Loucy (cell line): ENCODE data around the gene TCP10L.

Experiments
- H2AFZ ChIP-seq: fragments of 200-600 bp; sonication (generic); 2 replicates; pipeline ENCODE4 v1.6.0; 2016; ENCODE audit warnings: antibody characterized with exemption, mild to moderate bottlenecking, low read length, moderate library complexity
- H3F3A ChIP-seq: fragments of 200-600 bp; 2 replicates; pipeline ENCODE4 v1.6.0; 2016; ENCODE audit warnings: antibody characterized with exemption, low read depth, mild to moderate bottlenecking
- H3K27me3 ChIP-seq: fragments of 200-600 bp; sonication (generic); 2 replicates; pipeline ENCODE4 v1.6.1; 2014; ENCODE audit warnings: low read length, mild to moderate bottlenecking; ENCODE audit not compliant: insufficient read depth, poor library complexity, severe bottlenecking
- H3K36me3 ChIP-seq: fragments of 200-600 bp; sonication (generic); 2 replicates; pipeline ENCODE4 v1.6.1; 2016; ENCODE audit warnings: low read length; ENCODE audit not compliant: insufficient read depth
- H3K4me1 ChIP-seq: fragments of 200-600 bp; sonication (generic); 2 replicates; pipeline ENCODE4 v1.5.1; 2014; ENCODE audit warnings: low read length, mild to moderate bottlenecking; ENCODE audit not compliant: insufficient read depth, poor library complexity, severe bottlenecking
- H3K4me2 ChIP-seq: fragments of 200-600 bp; sonication (generic); 2 replicates; pipeline ENCODE4 v1.6.0; 2014; ENCODE audit warnings: antibody characterized with exemption, low read length, low read depth, mild to moderate bottlenecking; ENCODE audit not compliant: poor library complexity, severe bottlenecking
- H3K4me3 ChIP-seq: fragments of 200-600 bp; sonication (generic); 2 replicates; pipeline ENCODE4 v1.5.1; 2014; ENCODE audit warnings: low read length, mild to moderate bottlenecking, mixed read lengths; ENCODE audit not compliant: poor library complexity, severe bottlenecking
- H3K79me2 ChIP-seq: fragments of 200-600 bp; sonication (generic); 2 replicates; pipeline ENCODE4 v1.6.1; 2014; ENCODE audit warnings: low read length; ENCODE audit not compliant: insufficient read depth
- H3K9ac ChIP-seq: fragments of 200-600 bp; sonication (generic); 2 replicates; pipeline ENCODE4 v1.6.0; 2014; ENCODE audit warnings: mild to moderate bottlenecking, low read depth, low read length, moderate library complexity; ENCODE audit not compliant: poor library complexity, severe bottlenecking
- H3K9me2 ChIP-seq: fragments of 200-600 bp; sonication (generic); replicated peaks from 2 replicates; pipeline ENCODE4 v1.6.1; 2016; ENCODE audit warnings: low read depth, low read length, mixed read lengths
- H3K9me3 ChIP-seq: fragments of 200-600 bp; sonication (generic); 2 replicates; pipeline ENCODE4 v1.6.1; 2014; ENCODE audit warnings: mild to moderate bottlenecking, antibody characterized with exemption, low read length, low read depth; ENCODE audit not compliant: insufficient read depth
- H4K20me1 ChIP-seq: fragments of 200-600 bp; sonication (generic); 2 replicates; pipeline ENCODE4 v1.6.0; 2014; ENCODE audit warnings: antibody characterized with exemption, low read length, mild to moderate bottlenecking; ENCODE audit not compliant: insufficient read depth, poor library complexity, severe bottlenecking
- EZH2phosphoT487 ChIP-seq: fragments of 200-600 bp; IDR thresholded peaks from 2 replicates; pipeline ENCODE4 v1.6.1; 2018; ENCODE audit warnings: antibody characterized with exemption, mild to moderate bottlenecking, moderate library complexity, borderline replicate concordance
- TF ChIP-seq, protein P1 (sequence below): fragments of 200-600 bp; sonication (generic); conservative IDR thresholded peaks from 2 replicates; pipeline ENCODE4 v1.5.1; 2014; ENCODE audit warnings: mild to moderate bottlenecking, antibody characterized with exemption, low read length

The TCP10L gene

DNA sequence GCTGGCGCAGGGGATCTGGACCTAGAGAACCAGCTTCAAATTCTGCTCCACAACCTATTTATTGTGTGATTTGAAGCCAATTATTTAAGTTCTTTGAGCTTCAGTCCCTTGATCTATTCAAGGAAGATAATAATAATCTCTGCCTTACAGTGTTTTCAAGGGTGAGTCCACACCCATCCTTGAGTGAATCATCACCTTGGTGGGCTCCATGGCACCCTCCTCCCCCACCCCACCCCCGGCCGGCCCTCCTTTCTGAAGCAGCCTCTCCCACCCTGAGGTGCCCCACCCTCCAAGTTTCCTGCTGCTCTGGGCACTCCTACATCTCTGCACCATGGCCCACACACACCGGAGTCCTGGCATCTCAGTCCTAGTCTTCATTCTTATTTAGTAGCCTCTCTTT lies 38.3 kb downstream of the TCP10L start:
- H2AFZ ChIP-seq, result no peak overlapping the region
- H3K4me3 ChIP-seq, result no peak overlapping the region
- H3K4me2 ChIP-seq, result no peak overlapping the region
- no peaks in the 10 kb centered on the region for H3K4me1 ChIP-seq
- H3K27me3 ChIP-seq, result no peaks in the 10 kb centered on the region
- H4K20me1 ChIP-seq, result no peaks in the 10 kb centered on the region
- H3K9me2 ChIP-seq, result no peaks in the 10 kb centered on the region
- no peak overlapping the region for H3K9ac ChIP-seq
- no peaks in the 10 kb centered on the region for H3K36me3 ChIP-seq
- TF ChIP-seq, protein P1, sequence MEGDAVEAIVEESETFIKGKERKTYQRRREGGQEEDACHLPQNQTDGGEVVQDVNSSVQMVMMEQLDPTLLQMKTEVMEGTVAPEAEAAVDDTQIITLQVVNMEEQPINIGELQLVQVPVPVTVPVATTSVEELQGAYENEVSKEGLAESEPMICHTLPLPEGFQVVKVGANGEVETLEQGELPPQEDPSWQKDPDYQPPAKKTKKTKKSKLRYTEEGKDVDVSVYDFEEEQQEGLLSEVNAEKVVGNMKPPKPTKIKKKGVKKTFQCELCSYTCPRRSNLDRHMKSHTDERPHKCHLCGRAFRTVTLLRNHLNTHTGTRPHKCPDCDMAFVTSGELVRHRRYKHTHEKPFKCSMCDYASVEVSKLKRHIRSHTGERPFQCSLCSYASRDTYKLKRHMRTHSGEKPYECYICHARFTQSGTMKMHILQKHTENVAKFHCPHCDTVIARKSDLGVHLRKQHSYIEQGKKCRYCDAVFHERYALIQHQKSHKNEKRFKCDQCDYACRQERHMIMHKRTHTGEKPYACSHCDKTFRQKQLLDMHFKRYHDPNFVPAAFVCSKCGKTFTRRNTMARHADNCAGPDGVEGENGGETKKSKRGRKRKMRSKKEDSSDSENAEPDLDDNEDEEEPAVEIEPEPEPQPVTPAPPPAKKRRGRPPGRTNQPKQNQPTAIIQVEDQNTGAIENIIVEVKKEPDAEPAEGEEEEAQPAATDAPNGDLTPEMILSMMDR, result no peak
- no peak for TF ChIP-seq EZH2phosphoT487
- no peaks in the 10 kb centered on the region for H3F3A ChIP-seq
- no peaks in the 10 kb centered on the region for H3K9me3 ChIP-seq
- no peaks in the 10 kb centered on the region for H3K79me2 ChIP-seq

DNA sequence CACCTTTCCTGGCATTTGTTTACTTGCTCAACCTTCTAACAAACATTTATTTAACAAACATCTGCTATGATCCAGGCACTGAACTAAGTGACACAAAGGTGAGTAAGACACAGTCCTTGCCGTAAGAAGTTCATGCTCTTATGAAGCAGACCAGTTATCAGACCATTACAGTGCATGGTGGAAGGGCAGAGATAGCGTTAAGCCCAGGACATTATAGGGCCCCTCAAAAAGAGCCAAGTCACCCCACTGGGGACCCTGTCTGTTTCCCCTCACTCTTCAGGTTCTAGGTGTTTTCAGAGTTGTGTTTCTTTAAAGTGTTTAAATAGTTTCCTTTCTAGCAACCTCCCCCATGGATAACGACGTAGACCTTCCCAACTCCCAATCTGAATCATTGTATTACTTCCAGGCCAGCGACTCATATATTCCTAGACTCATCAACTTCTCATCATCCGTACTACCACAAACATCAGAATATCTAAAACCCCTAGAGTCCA lies 39.3 kb downstream of the TCP10L start:
- Histone ChIP-seq H3K9me3 (no peaks in the 10 kb centered on the region), H3K4me3 (no peak overlapping the region), H2AFZ (no peak overlapping the region), H3K9me2 (no peaks in the 10 kb centered on the region), H4K20me1 (no peaks in the 10 kb centered on the region), H3K4me2 (no peak overlapping the region), H3K36me3 (no peaks in the 10 kb centered on the region), H3K9ac (no peak overlapping the region), H3K4me1 (no peaks in the 10 kb centered on the region), H3F3A (no peaks in the 10 kb centered on the region), H3K27me3 (no peaks in the 10 kb centered on the region), H3K79me2 (no peaks in the 10 kb centered on the region)
- no peak for TF ChIP-seq EZH2phosphoT487
- TF ChIP-seq, protein P1, result no peak

DNA sequence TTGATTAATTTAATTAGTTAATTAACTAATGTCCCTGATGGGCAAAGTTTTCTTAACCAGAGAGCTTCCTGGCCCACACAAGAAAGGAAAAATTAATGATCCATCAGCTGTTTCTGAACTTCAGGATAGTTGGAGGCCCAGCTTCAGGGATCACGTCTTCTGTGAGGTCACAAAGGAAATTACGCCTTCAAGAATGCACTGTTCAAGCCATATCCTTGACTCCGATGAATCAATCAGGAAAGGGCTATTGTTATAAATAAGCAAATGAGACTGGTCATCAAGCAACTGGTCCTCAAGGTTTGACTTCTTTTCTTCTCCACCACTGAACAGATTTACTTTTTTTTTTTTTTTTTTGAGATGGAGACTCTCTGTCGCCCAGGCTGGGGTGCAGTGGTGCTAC lies 40.6 kb downstream of the TCP10L start:
- Histone ChIP-seq H3K36me3 (no peaks in the 10 kb centered on the region), H4K20me1 (no peaks in the 10 kb centered on the region), H3K9me2 (no peaks in the 10 kb centered on the region), H3K4me1 (no peaks in the 10 kb centered on the region), H2AFZ (no peak overlapping the region), H3K79me2 (no peaks in the 10 kb centered on the region), H3K9ac (no peak overlapping the region), H3K4me3 (no peak overlapping the region), H3F3A (no peaks in the 10 kb centered on the region), H3K9me3 (no peaks in the 10 kb centered on the region), H3K4me2 (no peak overlapping the region), H3K27me3 (no peaks in the 10 kb centered on the region)
- no peak for TF ChIP-seq EZH2phosphoT487
- TF ChIP-seq, protein P1, result no peak
